GM23338 (cell line): ENCODE measurements around the gene GRK4. TPM values are rescaled to one million over a fixed set of nuclear protein-coding genes. Genes with fewer than 3 reads are reported as not detected.
A peak's percentile ranks its signal among the peaks of the same experiment; 100 is the strongest.

Experiments used
- ATAC-seq: fragments of 200-7000 bp; cut with Tn5 transposase; 3 replicates; pipeline ENCODE4 v1.9.1; 2020
- DNase-seq: peaks from one replicate; pipeline ENCODE4 v3.0.0-alpha.2; 2015; ENCODE audit warnings: low spot score
- H2AFZ ChIP-seq: fragments of 200-600 bp; sonication (generic); 2 replicates; pipeline ENCODE4 v1.8.0; 2016; ENCODE audit warnings: antibody characterized with exemption, mild to moderate bottlenecking, moderate library complexity
- H3F3A ChIP-seq: fragments of 200-600 bp; sonication (generic); replicated peaks from 2 replicates; pipeline ENCODE4 v1.8.0; 2017; ENCODE audit warnings: antibody characterized with exemption, mixed run types, low read depth
- H3K27ac ChIP-seq: fragments of 200-600 bp; sonication (generic); 2 replicates; pipeline ENCODE4 v1.6.1; 2016; ENCODE audit warnings: low read depth
- H3K27me3 ChIP-seq: fragments of 200-600 bp; sonication (generic); 2 replicates; pipeline ENCODE4 v1.8.0; 2016; ENCODE audit warnings: mild to moderate bottlenecking, mixed run types, moderate library complexity; ENCODE audit not compliant: insufficient read depth
- H3K36me3 ChIP-seq: fragments of 200-600 bp; sonication (generic); 2 replicates; pipeline ENCODE4 v1.8.0; 2016; ENCODE audit warnings: mild to moderate bottlenecking; ENCODE audit not compliant: insufficient read depth
- H3K4me1 ChIP-seq: fragments of 200-600 bp; sonication (generic); 2 replicates; pipeline ENCODE4 v1.8.0; 2016; ENCODE audit warnings: mild to moderate bottlenecking, moderate library complexity; ENCODE audit not compliant: insufficient read depth
- H3K4me2 ChIP-seq: fragments of 200-600 bp; sonication (generic); 2 replicates; pipeline ENCODE4 v1.7.1; 2017; ENCODE audit warnings: mixed run types
- H3K4me3 ChIP-seq: fragments of 200-600 bp; sonication (generic); 2 replicates; pipeline ENCODE4 v1.6.1; 2016; ENCODE audit warnings: mixed run types
- H3K79me2 ChIP-seq: fragments of 200-600 bp; sonication (generic); replicated peaks from 2 replicates; pipeline ENCODE4 v1.8.0; 2017; ENCODE audit warnings: mild to moderate bottlenecking; ENCODE audit not compliant: insufficient read depth
- H3K9me2 ChIP-seq: fragments of 200-600 bp; sonication (generic); 2 replicates; pipeline ENCODE4 v1.8.0; 2017; ENCODE audit not compliant: insufficient read depth
- H4K20me1 ChIP-seq: fragments of 200-600 bp; sonication (generic); replicated peaks from 2 replicates; pipeline ENCODE4 v1.8.0; 2017; ENCODE audit warnings: mild to moderate bottlenecking; ENCODE audit not compliant: insufficient read depth
- H3K27ac Mint-ChIP-seq: 2 replicates; pipeline ENCODE4 v1.8.0; 2020; ENCODE audit warnings: inconsistent platforms, mild to moderate bottlenecking, moderate library complexity, mixed read lengths
- H3K27me3 Mint-ChIP-seq: 3 replicates; pipeline ENCODE4 v1.8.0; 2022; ENCODE audit warnings: low read depth, mild to moderate bottlenecking, moderate library complexity, mixed read lengths, inconsistent platforms; ENCODE audit not compliant: insufficient read depth, poor library complexity
- H3K36me3 Mint-ChIP-seq: 3 replicates; pipeline ENCODE4 v1.8.0; 2021; ENCODE audit warnings: low read depth, mild to moderate bottlenecking, inconsistent platforms, moderate library complexity, mixed read lengths
- H3K4me1 Mint-ChIP-seq: 3 replicates; pipeline ENCODE4 v1.8.0; 2020; ENCODE audit warnings: mild to moderate bottlenecking, inconsistent platforms, mixed read lengths
- H3K4me3 Mint-ChIP-seq: 3 replicates; pipeline ENCODE4 v1.8.0; 2021; ENCODE audit warnings: moderate library complexity, mild to moderate bottlenecking, inconsistent platforms, mixed read lengths
- H3K9me3 Mint-ChIP-seq: 3 replicates; pipeline ENCODE4 v1.8.0; 2020; ENCODE audit warnings: moderate library complexity, mild to moderate bottlenecking, inconsistent platforms, mixed read lengths
- CREB1 ChIP-seq: fragments of 250-450 bp; sonication (Bioruptor Pico); IDR thresholded peaks from 2 replicates; pipeline ENCODE4 v1.5.0; 2020; ENCODE audit warnings: low read depth, mild to moderate bottlenecking, moderate library complexity
- EZH2 ChIP-seq: fragments of 200-600 bp; sonication (generic); IDR thresholded peaks from one replicate; pipeline ENCODE4 v1.8.0; 2017; ENCODE audit warnings: antibody characterized with exemption, mild to moderate bottlenecking, low read depth; ENCODE audit not compliant: unreplicated experiment
- EZH2phosphoT487 ChIP-seq: fragments of 200-600 bp; sonication (generic); IDR thresholded peaks from one replicate; pipeline ENCODE4 v1.8.1; 2018; ENCODE audit warnings: antibody characterized with exemption; ENCODE audit not compliant: unreplicated experiment
- JUNB ChIP-seq: IDR thresholded peaks from one replicate; pipeline ENCODE4 v1.6.1; 2016; ENCODE audit warnings: antibody characterized with exemption; ENCODE audit not compliant: unreplicated experiment
- NANOG ChIP-seq: IDR thresholded peaks from 2 replicates; pipeline ENCODE4 v1.6.1; 2016; ENCODE audit warnings: antibody characterized with exemption, borderline replicate concordance
- POLR2AphosphoS5 ChIP-seq: IDR thresholded peaks from 2 replicates; pipeline ENCODE4 v1.6.1; 2016; ENCODE audit warnings: antibody characterized with exemption, low read depth
- ZNF114 ChIP-seq: fragments of 250-450 bp; sonication (Bioruptor Pico); IDR thresholded peaks from 2 replicates; pipeline ENCODE4 v1.5.0; 2020; ENCODE audit warnings: mild to moderate bottlenecking, moderate library complexity
- ZNF331 ChIP-seq: fragments of 250-450 bp; sonication (Bioruptor Pico); IDR thresholded peaks from 2 replicates; pipeline ENCODE4 v1.5.0; 2020; ENCODE audit warnings: low read depth, mild to moderate bottlenecking, moderate library complexity
- polyA plus RNA-seq: library from polyadenylated mRNA; unstranded; fragments of >200 nt; fragmentation: Nextera tagmentation; extraction: Ambion mirVana; gene quantifications from 2 replicates; pipeline ENCODE4 v1.2.1, GENCODE V29; 2016
- total RNA-seq: library from RNA; depleted of rRNA; stranded (reverse); fragments of >200 nt; shearing (Covaris generic); gene quantifications from 2 replicates; pipeline ENCODE4 v1.2.3, GENCODE V29; 2014
- TF ChIP-seq, protein P1 (sequence below), 2 experiments: fragments of 200-600 bp in 1 of 2; sonication (generic) in 1 of 2; conservative IDR thresholded peaks; 2 replicates each; pipeline versions ENCODE4 v1.5.1 to v1.6.1; 2016 to 2017; ENCODE audit warnings: antibody characterized with exemption in 2 of 2, low read depth in 2 of 2, mild to moderate bottlenecking in 2 of 2, moderate library complexity in 1 of 2
- TF ChIP-seq, protein P2 (sequence below): IDR thresholded peaks from one replicate; pipeline ENCODE4 v1.6.1; 2018; ENCODE audit warnings: antibody characterized with exemption; ENCODE audit not compliant: unreplicated experiment

The GRK4 gene
- total and polyA plus RNA-seq, 2 experiments from 2014 or later: 1.3 to 1.4 TPM

DNA sequence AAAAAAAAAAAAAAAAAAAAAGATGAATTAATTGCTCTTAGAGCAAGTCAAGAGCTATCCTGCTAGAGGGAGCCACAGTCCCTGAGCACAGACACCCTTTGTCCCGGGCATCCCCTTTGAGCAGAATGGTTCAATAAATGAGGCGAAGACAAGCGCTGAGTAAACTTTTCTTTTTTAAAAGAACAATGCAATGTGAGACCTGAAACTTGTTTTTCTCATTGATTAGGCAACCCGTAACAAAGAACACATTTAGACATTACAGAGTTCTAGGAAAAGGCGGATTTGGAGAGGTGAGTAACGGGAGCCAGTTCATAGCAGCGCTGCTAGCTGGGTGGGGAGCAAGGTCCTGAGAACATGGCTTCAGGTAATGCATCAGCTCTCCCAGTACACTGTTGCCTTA is 46.1 kb downstream of the GRK4 start:
- Histone ChIP-seq H3K9me2 (no peaks in the 10 kb centered on the region), H2AFZ (no peak overlapping the region), H3K27me3 (no peaks in the 10 kb centered on the region), H3K27ac (no peak overlapping the region), H3K4me1 (no peaks in the 10 kb centered on the region), H3F3A (no peaks in the 10 kb centered on the region), H4K20me1 (no peaks in the 10 kb centered on the region), H3K4me3 (no peak overlapping the region), H3K4me2 (no peak overlapping the region), H3K36me3 (no peaks in the 10 kb centered on the region), H3K79me2 (no peaks in the 10 kb centered on the region)
- H3K27me3 Mint-ChIP-seq: no peaks in the 10 kb centered on the region
- H3K27ac Mint-ChIP-seq: no peak overlapping the region
- H3K9me3 Mint-ChIP-seq: no peaks in the 10 kb centered on the region
- ATAC-seq: peak; percentile 93
- peak; percentile 68 for DNase-seq
- H3K4me3 Mint-ChIP-seq: no peak overlapping the region
- TF ChIP-seq CREB1 (CRISPR knock-in tag): no peak
- TF ChIP-seq ZNF331 (CRISPR knock-in tag): no peak
- TF ChIP-seq POLR2AphosphoS5: no peak
- no peak for TF ChIP-seq ZNF114
- TF ChIP-seq, protein P1, sequence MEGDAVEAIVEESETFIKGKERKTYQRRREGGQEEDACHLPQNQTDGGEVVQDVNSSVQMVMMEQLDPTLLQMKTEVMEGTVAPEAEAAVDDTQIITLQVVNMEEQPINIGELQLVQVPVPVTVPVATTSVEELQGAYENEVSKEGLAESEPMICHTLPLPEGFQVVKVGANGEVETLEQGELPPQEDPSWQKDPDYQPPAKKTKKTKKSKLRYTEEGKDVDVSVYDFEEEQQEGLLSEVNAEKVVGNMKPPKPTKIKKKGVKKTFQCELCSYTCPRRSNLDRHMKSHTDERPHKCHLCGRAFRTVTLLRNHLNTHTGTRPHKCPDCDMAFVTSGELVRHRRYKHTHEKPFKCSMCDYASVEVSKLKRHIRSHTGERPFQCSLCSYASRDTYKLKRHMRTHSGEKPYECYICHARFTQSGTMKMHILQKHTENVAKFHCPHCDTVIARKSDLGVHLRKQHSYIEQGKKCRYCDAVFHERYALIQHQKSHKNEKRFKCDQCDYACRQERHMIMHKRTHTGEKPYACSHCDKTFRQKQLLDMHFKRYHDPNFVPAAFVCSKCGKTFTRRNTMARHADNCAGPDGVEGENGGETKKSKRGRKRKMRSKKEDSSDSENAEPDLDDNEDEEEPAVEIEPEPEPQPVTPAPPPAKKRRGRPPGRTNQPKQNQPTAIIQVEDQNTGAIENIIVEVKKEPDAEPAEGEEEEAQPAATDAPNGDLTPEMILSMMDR (conservative IDR thresholded peaks at IDR 0.05; ENCODE audit: low read depth in 2 of 2): peak; percentile 43 to 60
- TF ChIP-seq NANOG: no peak
- TF ChIP-seq, protein P2, sequence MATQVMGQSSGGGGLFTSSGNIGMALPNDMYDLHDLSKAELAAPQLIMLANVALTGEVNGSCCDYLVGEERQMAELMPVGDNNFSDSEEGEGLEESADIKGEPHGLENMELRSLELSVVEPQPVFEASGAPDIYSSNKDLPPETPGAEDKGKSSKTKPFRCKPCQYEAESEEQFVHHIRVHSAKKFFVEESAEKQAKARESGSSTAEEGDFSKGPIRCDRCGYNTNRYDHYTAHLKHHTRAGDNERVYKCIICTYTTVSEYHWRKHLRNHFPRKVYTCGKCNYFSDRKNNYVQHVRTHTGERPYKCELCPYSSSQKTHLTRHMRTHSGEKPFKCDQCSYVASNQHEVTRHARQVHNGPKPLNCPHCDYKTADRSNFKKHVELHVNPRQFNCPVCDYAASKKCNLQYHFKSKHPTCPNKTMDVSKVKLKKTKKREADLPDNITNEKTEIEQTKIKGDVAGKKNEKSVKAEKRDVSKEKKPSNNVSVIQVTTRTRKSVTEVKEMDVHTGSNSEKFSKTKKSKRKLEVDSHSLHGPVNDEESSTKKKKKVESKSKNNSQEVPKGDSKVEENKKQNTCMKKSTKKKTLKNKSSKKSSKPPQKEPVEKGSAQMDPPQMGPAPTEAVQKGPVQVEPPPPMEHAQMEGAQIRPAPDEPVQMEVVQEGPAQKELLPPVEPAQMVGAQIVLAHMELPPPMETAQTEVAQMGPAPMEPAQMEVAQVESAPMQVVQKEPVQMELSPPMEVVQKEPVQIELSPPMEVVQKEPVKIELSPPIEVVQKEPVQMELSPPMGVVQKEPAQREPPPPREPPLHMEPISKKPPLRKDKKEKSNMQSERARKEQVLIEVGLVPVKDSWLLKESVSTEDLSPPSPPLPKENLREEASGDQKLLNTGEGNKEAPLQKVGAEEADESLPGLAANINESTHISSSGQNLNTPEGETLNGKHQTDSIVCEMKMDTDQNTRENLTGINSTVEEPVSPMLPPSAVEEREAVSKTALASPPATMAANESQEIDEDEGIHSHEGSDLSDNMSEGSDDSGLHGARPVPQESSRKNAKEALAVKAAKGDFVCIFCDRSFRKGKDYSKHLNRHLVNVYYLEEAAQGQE: no peak
- no peak for TF ChIP-seq JUNB
- H3K4me1 Mint-ChIP-seq: no peaks in the 10 kb centered on the region
- H3K36me3 Mint-ChIP-seq: no peaks in the 10 kb centered on the region

- Mint-ChIP-seq H3K4me3 (no peak overlapping the region), H3K4me1 (no peaks in the 10 kb centered on the region), H3K27ac (no peak overlapping the region), H3K36me3 (no peaks in the 10 kb centered on the region), H3K27me3 (peaks cover 1% of the 10 kb centered on the region), H3K9me3 (no peaks in the 10 kb centered on the region)
- Histone ChIP-seq H3K9me2 (no peaks in the 10 kb centered on the region), H3K79me2 (no peaks in the 10 kb centered on the region), H2AFZ (no peak overlapping the region), H3F3A (no peaks in the 10 kb centered on the region), H4K20me1 (no peaks in the 10 kb centered on the region), H3K27me3 (no peaks in the 10 kb centered on the region), H3K27ac (no peak overlapping the region), H3K4me1 (no peaks in the 10 kb centered on the region), H3K4me3 (no peak overlapping the region), H3K36me3 (no peaks in the 10 kb centered on the region), H3K4me2 (no peak overlapping the region)
- ATAC-seq: no peak
- DNase-seq: no peak
- TF ChIP-seq CREB1 (CRISPR knock-in tag): no peak
- TF ChIP-seq, protein P1 (conservative IDR thresholded peaks at IDR 0.05; ENCODE audit: low read depth in 2 of 2): no peak
- TF ChIP-seq POLR2AphosphoS5: no peak
- TF ChIP-seq ZNF114: no peak
- TF ChIP-seq EZH2phosphoT487: no peak
- no peak for TF ChIP-seq JUNB
- TF ChIP-seq EZH2: no peak
Observed at GRCh38 chr4:3010577-3010976, 47.2 kb downstream of the GRK4 start.
